Endothelial cell (in vitro differentiated cells): Measurements from ENCODE around the gene VWA7. TPM values are rescaled to one million over a fixed set of nuclear protein-coding genes. Genes with fewer than 3 reads are reported as not detected.

Experiments used
- DNase-seq: peaks from one replicate; pipeline ENCODE4 v3.0.0; 2021; ENCODE audit warnings: low spot score
- H3K27ac Mint-ChIP-seq: one replicate; pipeline ENCODE4 v1.8.0; 2021; ENCODE audit warnings: mixed read lengths, inconsistent platforms; ENCODE audit not compliant: unreplicated experiment
- H3K27me3 Mint-ChIP-seq: one replicate; pipeline ENCODE4 v1.8.0; 2021; ENCODE audit warnings: mild to moderate bottlenecking, moderate library complexity, mixed read lengths, inconsistent platforms; ENCODE audit not compliant: unreplicated experiment
- H3K36me3 Mint-ChIP-seq: one replicate; pipeline ENCODE4 v1.8.0; 2021; ENCODE audit warnings: mild to moderate bottlenecking, low read depth, mixed read lengths, inconsistent platforms; ENCODE audit not compliant: unreplicated experiment
- H3K4me1 Mint-ChIP-seq: one replicate; pipeline ENCODE4 v1.8.0; 2021; ENCODE audit warnings: mild to moderate bottlenecking, mixed read lengths, inconsistent platforms; ENCODE audit not compliant: unreplicated experiment
- H3K4me3 Mint-ChIP-seq: one replicate; pipeline ENCODE4 v1.8.0; 2021; ENCODE audit warnings: mild to moderate bottlenecking, mixed read lengths, inconsistent platforms; ENCODE audit not compliant: unreplicated experiment
- H3K9me3 Mint-ChIP-seq: one replicate; pipeline ENCODE4 v1.8.0; 2021; ENCODE audit warnings: mixed read lengths, inconsistent platforms; ENCODE audit not compliant: unreplicated experiment
- total RNA-seq: library from RNA; stranded (reverse); fragmentation: NEBNext Ultra II Directional; extraction: Animal tissue kit (Norgen Biotek cat#: 25700); gene quantifications from one replicate; pipeline ENCODE4 v1.2.1, GENCODE V29; 2021; ENCODE audit not compliant: unreplicated experiment
- TF ChIP-seq, protein P1 (sequence below): fragments of 200-600 bp; sonication (generic); IDR thresholded peaks from one replicate; pipeline ENCODE4 v1.5.0; 2021; ENCODE audit warnings: antibody characterized with exemption; ENCODE audit not compliant: unreplicated experiment

Gene VWA7
- total RNA-seq, 1 donor from 2014 or later = 0.74 TPM

DNA sequence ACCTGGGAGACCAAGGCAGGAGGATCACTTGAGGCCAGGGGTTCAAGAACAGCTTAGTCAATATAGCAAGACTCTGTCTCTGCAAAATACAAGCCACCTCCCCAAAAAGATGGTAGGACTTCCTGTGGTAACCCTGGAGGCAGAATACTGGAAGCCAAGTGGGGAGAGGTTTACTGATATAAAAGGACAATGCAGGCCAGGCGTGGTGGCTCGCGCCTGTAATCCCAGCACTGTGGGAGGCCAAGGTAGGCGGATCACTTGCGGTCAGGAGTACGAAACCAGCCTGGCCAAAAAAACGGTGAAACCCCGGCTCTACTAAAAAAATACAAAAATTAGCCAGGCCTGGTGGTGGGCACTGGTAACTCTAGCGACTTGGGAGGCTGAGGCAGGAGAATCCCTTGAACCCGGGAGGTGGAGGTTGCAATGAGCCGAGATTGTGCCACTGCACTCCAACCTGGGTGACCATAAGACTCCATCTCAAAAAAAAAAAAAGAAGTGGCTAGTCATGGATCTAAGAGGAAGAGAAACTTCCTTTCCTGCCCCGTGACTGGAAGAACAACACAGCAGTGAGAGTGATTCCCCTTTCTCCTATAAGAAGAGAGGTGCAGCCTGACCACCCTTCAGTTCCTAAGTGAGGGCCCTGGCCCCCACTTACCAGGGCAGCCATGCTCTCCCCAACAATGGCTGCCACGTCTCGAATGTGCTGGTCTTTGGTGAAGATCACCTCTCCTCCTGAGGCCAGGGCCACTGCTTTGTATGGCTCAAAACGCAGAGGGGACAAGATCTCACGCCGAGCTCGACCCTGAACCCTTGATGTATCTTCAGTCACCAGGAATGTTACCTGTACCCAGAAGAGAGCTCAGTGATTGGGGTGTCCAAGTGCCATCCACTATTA is 8.5 kb downstream of the VWA7 start:
- Mint-ChIP-seq H3K27me3 (peaks cover 5% of the 10 kb centered on the region), H3K4me3 (no peak overlapping the region), H3K27ac (peak overlapping the region; percentile 87), H3K9me3 (no peaks in the 10 kb centered on the region), H3K36me3 (peaks cover 9% of the 10 kb centered on the region), H3K4me1 (peaks cover 22% of the 10 kb centered on the region)
- no peak for DNase-seq
- TF ChIP-seq, protein P1, sequence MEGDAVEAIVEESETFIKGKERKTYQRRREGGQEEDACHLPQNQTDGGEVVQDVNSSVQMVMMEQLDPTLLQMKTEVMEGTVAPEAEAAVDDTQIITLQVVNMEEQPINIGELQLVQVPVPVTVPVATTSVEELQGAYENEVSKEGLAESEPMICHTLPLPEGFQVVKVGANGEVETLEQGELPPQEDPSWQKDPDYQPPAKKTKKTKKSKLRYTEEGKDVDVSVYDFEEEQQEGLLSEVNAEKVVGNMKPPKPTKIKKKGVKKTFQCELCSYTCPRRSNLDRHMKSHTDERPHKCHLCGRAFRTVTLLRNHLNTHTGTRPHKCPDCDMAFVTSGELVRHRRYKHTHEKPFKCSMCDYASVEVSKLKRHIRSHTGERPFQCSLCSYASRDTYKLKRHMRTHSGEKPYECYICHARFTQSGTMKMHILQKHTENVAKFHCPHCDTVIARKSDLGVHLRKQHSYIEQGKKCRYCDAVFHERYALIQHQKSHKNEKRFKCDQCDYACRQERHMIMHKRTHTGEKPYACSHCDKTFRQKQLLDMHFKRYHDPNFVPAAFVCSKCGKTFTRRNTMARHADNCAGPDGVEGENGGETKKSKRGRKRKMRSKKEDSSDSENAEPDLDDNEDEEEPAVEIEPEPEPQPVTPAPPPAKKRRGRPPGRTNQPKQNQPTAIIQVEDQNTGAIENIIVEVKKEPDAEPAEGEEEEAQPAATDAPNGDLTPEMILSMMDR = no peak

DNA sequence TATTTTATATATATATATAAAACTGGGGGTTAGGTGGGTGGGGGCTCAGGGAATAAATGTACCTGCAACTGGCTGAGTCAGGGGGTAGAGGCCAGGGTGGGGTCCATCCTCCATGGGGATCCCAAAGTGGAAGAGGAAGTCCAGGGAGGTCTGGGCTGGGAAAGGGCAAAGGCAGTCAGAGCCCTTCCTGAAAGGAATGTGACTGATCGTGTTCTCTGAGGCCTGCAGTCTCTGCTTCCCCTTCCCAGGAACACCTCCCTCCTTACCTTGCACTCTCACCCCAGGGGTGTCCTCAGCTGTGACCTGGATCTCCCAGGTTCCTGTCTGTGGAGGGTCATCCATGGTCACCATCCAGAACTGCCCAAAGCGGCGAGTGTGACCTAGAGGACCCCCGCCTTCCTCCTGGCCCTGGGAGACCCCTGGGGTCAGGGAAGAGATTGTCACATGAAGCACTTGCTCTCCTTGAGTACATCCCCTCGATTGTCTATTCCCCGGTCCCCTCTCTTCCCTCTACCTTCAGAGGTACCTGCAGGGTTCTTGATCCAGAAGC is 10.0 kb downstream of the VWA7 start:
- H3K9me3 Mint-ChIP-seq = no peaks in the 10 kb centered on the region
- H3K27ac Mint-ChIP-seq = peak overlapping the region; percentile 44
- peaks cover 8% of the 10 kb centered on the region for H3K27me3 Mint-ChIP-seq
- no peak overlapping the region for H3K4me3 Mint-ChIP-seq
- no peak for DNase-seq
- TF ChIP-seq, protein P1 = no peak
- peaks cover 28% of the 10 kb centered on the region for H3K4me1 Mint-ChIP-seq
- peaks cover 16% of the 10 kb centered on the region for H3K36me3 Mint-ChIP-seq

DNA sequence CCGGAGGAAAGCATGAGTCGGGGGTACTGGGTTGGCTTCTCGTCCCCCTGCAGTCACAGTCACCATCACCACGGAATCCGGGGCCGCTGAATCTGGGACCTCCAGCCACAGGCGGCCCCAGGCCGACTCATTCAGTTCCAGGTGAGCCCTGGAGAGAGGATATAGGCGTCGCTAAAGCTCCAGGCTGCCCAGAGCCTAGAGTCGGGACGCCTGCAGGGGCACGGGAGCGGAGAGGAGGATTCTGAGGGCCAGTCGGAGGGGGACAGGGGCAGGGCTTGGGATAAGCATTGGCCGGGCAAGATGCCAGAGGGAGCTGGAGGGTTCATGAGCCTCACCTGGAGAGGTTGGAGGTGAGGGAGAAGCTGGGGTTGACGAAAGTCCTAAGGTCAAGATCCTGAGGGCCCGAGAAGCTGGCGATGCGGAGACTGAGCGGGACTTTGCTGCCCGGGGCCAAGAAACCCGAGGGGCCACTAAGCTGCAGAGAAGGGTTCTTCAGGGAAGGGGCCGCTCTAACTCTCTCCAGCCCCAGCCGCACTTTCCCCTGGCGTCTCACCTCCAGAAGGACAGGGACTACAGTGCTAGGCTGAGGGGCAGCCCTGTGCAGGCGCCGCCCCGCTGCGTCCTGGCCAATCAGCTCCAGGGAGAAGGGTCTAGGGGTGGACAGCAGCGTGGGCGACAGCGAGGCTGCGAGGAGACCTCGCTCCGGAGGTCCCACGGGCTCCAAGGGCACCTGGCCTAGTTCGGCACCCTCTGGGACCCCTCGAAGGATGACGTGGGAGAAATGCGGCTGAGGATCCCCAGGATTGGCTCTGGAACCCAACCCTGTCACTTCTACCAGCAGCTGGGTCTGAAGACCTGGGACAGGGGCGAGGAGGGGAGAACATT is 11.0 kb downstream of the VWA7 start:
- TF ChIP-seq, protein P1 = no peak
- peaks cover 8% of the 10 kb centered on the region for H3K27me3 Mint-ChIP-seq
- peaks cover 20% of the 10 kb centered on the region for H3K36me3 Mint-ChIP-seq
- no peaks in the 10 kb centered on the region for H3K9me3 Mint-ChIP-seq
- peaks cover 28% of the 10 kb centered on the region for H3K4me1 Mint-ChIP-seq
- no peak for DNase-seq
- H3K27ac Mint-ChIP-seq = no peak overlapping the region
- H3K4me3 Mint-ChIP-seq = no peak overlapping the region

DNA sequence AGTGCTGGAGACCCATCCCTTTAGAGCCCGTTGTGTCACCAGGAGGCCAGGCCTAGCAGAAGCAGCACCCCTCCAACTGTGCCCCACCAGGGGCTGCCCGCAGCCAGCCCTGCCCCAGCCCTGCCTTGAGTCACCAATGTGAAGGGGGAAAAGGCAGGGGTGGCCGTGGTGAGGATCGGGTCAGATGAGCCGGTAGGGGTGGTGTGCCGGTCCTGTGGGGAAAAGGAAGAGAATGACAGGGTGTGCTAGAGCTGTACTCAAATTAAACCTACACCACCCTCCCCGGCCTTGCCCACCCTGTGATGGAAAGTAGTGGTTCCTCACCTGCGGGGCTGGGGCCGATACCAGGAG is 11.6 kb downstream of the VWA7 start:
- Mint-ChIP-seq H3K36me3 (peaks cover 23% of the 10 kb centered on the region), H3K9me3 (no peaks in the 10 kb centered on the region), H3K4me1 (peaks cover 28% of the 10 kb centered on the region), H3K27ac (no peak overlapping the region), H3K4me3 (no peak overlapping the region), H3K27me3 (peaks cover 7% of the 10 kb centered on the region)
- TF ChIP-seq, protein P1 = no peak
- DNase-seq = no peak
